ENCODE results near the gene RBFA. TPM values are rescaled to one million over a fixed set of nuclear protein-coding genes. Genes with fewer than 3 reads are reported as not detected.

Gene RBFA
- total and polyA plus RNA-seq, 2 of the 13 experiments (the other 11 are each of a cell fraction or from before 2014, with no cell fraction given) = 29.7 to 42.4 TPM

- TF ChIP-seq ZNF142 (CRISPR knock-in tag; IDR thresholded peaks at IDR 0.05) (peak; percentile 93), MYC (CRISPR knock-in tag; IDR thresholded peaks at IDR 0.05; ENCODE audit: borderline replicate concordance) (peak; percentile 96), NR2F1 (CRISPR knock-in tag; IDR thresholded peaks at IDR 0.05) (no peak), HINFP (CRISPR knock-in tag; IDR thresholded peaks at IDR 0.05; ENCODE audit: low read depth) (peak; percentile 75), HDAC2 (CRISPR knock-in tag; IDR thresholded peaks at IDR 0.05) (0 out of 2 replicates have a peak, but pooled peaks have one; percentile 13), ZMAT3 (CRISPR knock-in tag; conservative IDR thresholded peaks at IDR 0.05) (peak; percentile 80; the same call in 1 of the 2 replicates), SMARCE1 (IDR thresholded peaks at IDR 0.05; ENCODE audit: borderline replicate concordance) (no peak), ARNT (IDR thresholded peaks at IDR 0.05) (no peak), GFI1 (CRISPR knock-in tag; IDR thresholded peaks at IDR 0.05; ENCODE audit: borderline replicate concordance) (0 out of 2 replicates have a peak, but pooled peaks have one; percentile 19), STAG1 (CRISPR knock-in tag; IDR thresholded peaks at IDR 0.05) (peak; percentile 51), HNF1A (IDR thresholded peaks at IDR 0.05; ENCODE audit: low read depth) (no peak), HNF1A (CRISPR knock-in tag; IDR thresholded peaks at IDR 0.05; ENCODE audit: borderline replicate concordance) (no peak), ZNF124 (CRISPR knock-in tag; IDR thresholded peaks at IDR 0.05) (peak; percentile 20; the same call in 1 of the 2 replicates), NFE2L1 (CRISPR knock-in tag; IDR thresholded peaks at IDR 0.05; ENCODE audit: borderline replicate concordance) (no peak), ZBTB43 (CRISPR knock-in tag; conservative IDR thresholded peaks at IDR 0.05) (peak; percentile 61), RNF2 (conservative IDR thresholded peaks at IDR 0.05; ENCODE audit: low read depth) (peak; percentile 74; the same call in 1 of the 2 replicates), REPIN1 (CRISPR knock-in tag; IDR thresholded peaks at IDR 0.05; ENCODE audit: borderline replicate concordance, low read depth) (peak; percentile 67; the same call in 1 of the 2 replicates), NR2F6 (IDR thresholded peaks at IDR 0.05) (no peak), NR2F6 (CRISPR knock-in tag; IDR thresholded peaks at IDR 0.05) (0 out of 2 replicates have a peak, but pooled peaks have one; percentile 9)
These were observed 46.2 kb upstream of the RBFA start (continued) for GRCh38 chr18:79988071-79988450.

Measured in HepG2 (cell line).